Measurements from ENCODE around the gene PLB1.

- TF ChIP-seq, protein P1, sequence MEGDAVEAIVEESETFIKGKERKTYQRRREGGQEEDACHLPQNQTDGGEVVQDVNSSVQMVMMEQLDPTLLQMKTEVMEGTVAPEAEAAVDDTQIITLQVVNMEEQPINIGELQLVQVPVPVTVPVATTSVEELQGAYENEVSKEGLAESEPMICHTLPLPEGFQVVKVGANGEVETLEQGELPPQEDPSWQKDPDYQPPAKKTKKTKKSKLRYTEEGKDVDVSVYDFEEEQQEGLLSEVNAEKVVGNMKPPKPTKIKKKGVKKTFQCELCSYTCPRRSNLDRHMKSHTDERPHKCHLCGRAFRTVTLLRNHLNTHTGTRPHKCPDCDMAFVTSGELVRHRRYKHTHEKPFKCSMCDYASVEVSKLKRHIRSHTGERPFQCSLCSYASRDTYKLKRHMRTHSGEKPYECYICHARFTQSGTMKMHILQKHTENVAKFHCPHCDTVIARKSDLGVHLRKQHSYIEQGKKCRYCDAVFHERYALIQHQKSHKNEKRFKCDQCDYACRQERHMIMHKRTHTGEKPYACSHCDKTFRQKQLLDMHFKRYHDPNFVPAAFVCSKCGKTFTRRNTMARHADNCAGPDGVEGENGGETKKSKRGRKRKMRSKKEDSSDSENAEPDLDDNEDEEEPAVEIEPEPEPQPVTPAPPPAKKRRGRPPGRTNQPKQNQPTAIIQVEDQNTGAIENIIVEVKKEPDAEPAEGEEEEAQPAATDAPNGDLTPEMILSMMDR (IDR thresholded peaks at IDR 0.05; ENCODE audit: poor library complexity) = no peak
- TF ChIP-seq EZH2 (IDR thresholded peaks at IDR 0.05; ENCODE audit: borderline replicate concordance) = no peak
Observed at GRCh38 chr2:28486526-28486925, 9.3 kb upstream of the PLB1 start.
